ENCODE results near the gene TBR1. TPM values are rescaled to one million over a fixed set of nuclear protein-coding genes. Genes with fewer than 3 reads are reported as not detected.

Gene TBR1
- total and polyA plus RNA-seq, 5 donors: 0.02 TPM; not detected in 4

- H3K4me1 ChIP-seq (ENCODE audit: control insufficient read depth, insufficient read depth, low read length): peaks cover 2% of the 10 kb centered on the region
- DNase-seq: no peak
- no peak overlapping the region for H3K27ac ChIP-seq (ENCODE audit: low read length)
- peak overlapping the region; percentile 58 for H3K4me3 ChIP-seq (ENCODE audit: low read length)
- 9% methylated on average over 29 of the region's 29 CpGs for WGBS
- H3K27me3 ChIP-seq (ENCODE audit: control insufficient read depth, insufficient read depth): no peaks in the 10 kb centered on the region
- H3K9me3 ChIP-seq (ENCODE audit: control insufficient read depth, low read length): no peaks in the 10 kb centered on the region
- intact Hi-C loops (cut with DNase I): no loop called here
- no peak for ATAC-seq
These were observed 787 bp upstream of the TBR1 start for GRCh38 chr2:161415034-161415986.

- H3K9me3 ChIP-seq (ENCODE audit: control insufficient read depth, low read length): no peaks in the 10 kb centered on the region
- no peak overlapping the region for H3K4me3 ChIP-seq (ENCODE audit: low read length)
- H3K27me3 ChIP-seq (ENCODE audit: control insufficient read depth, insufficient read depth): peaks cover 5% of the 10 kb centered on the region
- peak in 1 of 2 donors; percentile 24 for ATAC-seq
- WGBS: 6% methylated on average over 41 of the region's 41 CpGs
- intact Hi-C loops (cut with DNase I): no loop called here
- peaks cover 2% of the 10 kb centered on the region for H3K4me1 ChIP-seq (ENCODE audit: control insufficient read depth, insufficient read depth, low read length)
- H3K27ac ChIP-seq (ENCODE audit: low read length): no peak overlapping the region
- DNase-seq: no peak
These were observed 776 bp downstream of the TBR1 start for GRCh38 chr2:161416708-161417437.

- Histone ChIP-seq H3K27me3 (ENCODE audit: control insufficient read depth, insufficient read depth) (peaks cover 5% of the 10 kb centered on the region), H3K27ac (ENCODE audit: low read length) (no peak overlapping the region), H3K9me3 (ENCODE audit: control insufficient read depth, low read length) (no peaks in the 10 kb centered on the region), H3K4me1 (ENCODE audit: control insufficient read depth, insufficient read depth, low read length) (peaks cover 2% of the 10 kb centered on the region), H3K4me3 (ENCODE audit: low read length) (no peak overlapping the region)
- no peak for ATAC-seq
- 12% methylated on average over 21 of the region's 21 CpGs for WGBS
- intact Hi-C loops (cut with DNase I): no loop called here
- DNase-seq: no peak
These were observed 1.6 kb downstream of the TBR1 start for GRCh38 chr2:161417438-161418274.

GRCh38 chr2:161418275-161418714 lies 2.2 kb downstream of the TBR1 start:
- H3K27me3 ChIP-seq (ENCODE audit: control insufficient read depth, insufficient read depth): peaks cover 5% of the 10 kb centered on the region
- no peak for ATAC-seq

GRCh38 chr2:161418715-161419637 lies 2.9 kb downstream of the TBR1 start:
- peak in 1 of 3 donors; percentile 42 for DNase-seq
- Histone ChIP-seq H3K27me3 (ENCODE audit: control insufficient read depth, insufficient read depth) (peaks cover 5% of the 10 kb centered on the region), H3K9me3 (ENCODE audit: control insufficient read depth, low read length) (no peaks in the 10 kb centered on the region), H3K27ac (ENCODE audit: low read length) (no peak overlapping the region), H3K4me3 (ENCODE audit: low read length) (no peak overlapping the region), H3K4me1 (ENCODE audit: control insufficient read depth, insufficient read depth, low read length) (peaks cover 8% of the 10 kb centered on the region)
- intact Hi-C loops (cut with DNase I): no loop called here
- 5% methylated on average over 49 of the region's 49 CpGs for WGBS
- ATAC-seq: no peak

More at GRCh38 chr2:161418275-161418714, 2.2 kb downstream of the TBR1 start:
- intact Hi-C loops (cut with DNase I): no loop called here
- Histone ChIP-seq H3K27ac (ENCODE audit: low read length) (no peak overlapping the region), H3K4me3 (ENCODE audit: low read length) (no peak overlapping the region), H3K4me1 (ENCODE audit: control insufficient read depth, insufficient read depth, low read length) (peaks cover 2% of the 10 kb centered on the region), H3K9me3 (ENCODE audit: control insufficient read depth, low read length) (no peaks in the 10 kb centered on the region)
- DNase-seq: no peak
- WGBS: 5% methylated on average over 15 of the region's 15 CpGs

GRCh38 chr2:161419638-161420190 lies 3.6 kb downstream of the TBR1 start:
- intact Hi-C loops (cut with DNase I): no loop called here
- ATAC-seq: no peak
- WGBS: 70% methylated on average over 3 of the region's 3 CpGs
- no peak overlapping the region for H3K27ac ChIP-seq (ENCODE audit: low read length)
- no peaks in the 10 kb centered on the region for H3K9me3 ChIP-seq (ENCODE audit: control insufficient read depth, low read length)
- no peak for DNase-seq
- peaks cover 6% of the 10 kb centered on the region for H3K4me1 ChIP-seq (ENCODE audit: control insufficient read depth, insufficient read depth, low read length)
- peaks cover 5% of the 10 kb centered on the region for H3K27me3 ChIP-seq (ENCODE audit: control insufficient read depth, insufficient read depth)
- H3K4me3 ChIP-seq (ENCODE audit: low read length): no peak overlapping the region

- H3K4me3 ChIP-seq (ENCODE audit: low read length): no peak overlapping the region
- WGBS: 49% methylated on average over 11 of the region's 11 CpGs
- DNase-seq (no peak), ATAC-seq (no peak)
- intact Hi-C loops (cut with DNase I): no loop called here
- H3K9me3 ChIP-seq (ENCODE audit: control insufficient read depth, low read length): no peaks in the 10 kb centered on the region
- H3K27ac ChIP-seq (ENCODE audit: low read length): no peak overlapping the region
- H3K4me1 ChIP-seq (ENCODE audit: control insufficient read depth, insufficient read depth, low read length): peaks cover 6% of the 10 kb centered on the region
- H3K27me3 ChIP-seq (ENCODE audit: control insufficient read depth, insufficient read depth): peaks cover 5% of the 10 kb centered on the region
These were observed 4.4 kb downstream of the TBR1 start for GRCh38 chr2:161420406-161421074.

GRCh38 chr2:161421686-161422085 lies 5.6 kb downstream of the TBR1 start:
- WGBS: 28% methylated on average over 2 of the region's 2 CpGs
- ATAC-seq (no peak), DNase-seq (no peak)
- Histone ChIP-seq H3K4me3 (ENCODE audit: low read length) (no peak overlapping the region), H3K27ac (ENCODE audit: low read length) (no peak overlapping the region), H3K9me3 (ENCODE audit: control insufficient read depth, low read length) (no peaks in the 10 kb centered on the region), H3K4me1 (ENCODE audit: control insufficient read depth, insufficient read depth, low read length) (peaks cover 6% of the 10 kb centered on the region), H3K27me3 (ENCODE audit: control insufficient read depth, insufficient read depth) (peaks cover 5% of the 10 kb centered on the region)
- intact Hi-C loops (cut with DNase I): no loop called here

- intact Hi-C loops (cut with DNase I): no loop called here
- DNase-seq (no peak), ATAC-seq (no peak)
- Histone ChIP-seq H3K27ac (ENCODE audit: low read length) (no peak overlapping the region), H3K4me1 (ENCODE audit: control insufficient read depth, insufficient read depth, low read length) (peaks cover 8% of the 10 kb centered on the region), H3K4me3 (ENCODE audit: low read length) (peak overlapping the region; percentile 50), H3K9me3 (ENCODE audit: control insufficient read depth, low read length) (no peaks in the 10 kb centered on the region), H3K27me3 (ENCODE audit: control insufficient read depth, insufficient read depth) (peaks cover 5% of the 10 kb centered on the region)
- WGBS: 31% methylated on average over 11 of the region's 11 CpGs
These were observed 6.8 kb downstream of the TBR1 start for GRCh38 chr2:161422816-161423403.
